GM10248 (cell line): ENCODE measurements around the gene PFKFB1.

Experiments used
- CTCF ChIA-PET: fragments of 300-600 bp; sonication (Branson Sonifier 250); formaldehyde crosslinking; extraction: SDS; loops from one replicate; lab custom pipeline; 2021; ENCODE audit warnings: antibody characterized with exemption; lab: Yijun Ruan, JAX
- POLR2A ChIA-PET: fragments of 350-650 bp; sonication (Branson Sonifier 250); formaldehyde crosslinking; extraction: SDS; loops from one replicate; lab custom pipeline; 2020; ENCODE audit warnings: antibody characterized with exemption; lab: Yijun Ruan, JAX
- DNase-seq: peaks from one replicate; pipeline ENCODE4 v3.0.0; 2012; ENCODE audit errors: extremely low spot score
- CTCF ChIP-seq: IDR thresholded peaks from 2 replicates; pipeline ENCODE4 v1.5.1; 2012; ENCODE audit warnings: mild to moderate bottlenecking, low read depth; ENCODE audit errors: extremely low read depth, missing control alignments, control extremely low read depth

Gene PFKFB1

GRCh38 chrX:54922547-54922946 lies 71.4 kb downstream of the PFKFB1 start:
- DNase-seq, result no peak
- POLR2A ChIA-PET, result interaction anchor here (1.2 kb wide), 1 partner anchor 77 kb away, joined by 6 read pairs; the partner anchor contains the start of gene APEX2

GRCh38 chrX:54921427-54922021 lies 72.5 kb downstream of the PFKFB1 start:
- no peak for TF ChIP-seq CTCF

More at GRCh38 chrX:54922547-54922946, 71.4 kb downstream of the PFKFB1 start:
- CTCF ChIA-PET, result no interaction called here
- no peak for TF ChIP-seq CTCF

GRCh38 chrX:54920610-54921426 lies 73.2 kb downstream of the PFKFB1 start, which contains the start of gene TRO:
Gene TRO (plus strand): TSS chrX:54920824. CDS start chrX:54922247, 1,423 bp downstream.
- POLR2A ChIA-PET, result interaction anchor here (0.6 to 1.2 kb wide), 2 partner anchors 18 to 79 kb away, joined by 3 to 6 read pairs; partner anchors contain the start of gene APEX2
- TF ChIP-seq CTCF, result no peak
- DNase-seq, result no peak
- CTCF ChIA-PET, result no interaction called here

More at GRCh38 chrX:54921427-54922021, 72.5 kb downstream of the PFKFB1 start:
- peak; percentile 65 for DNase-seq
- CTCF ChIA-PET, result no interaction called here
- POLR2A ChIA-PET, result interaction anchor here (0.6 to 1.2 kb wide), 2 partner anchors 19 to 78 kb away, joined by 3 to 6 read pairs; partner anchors contain the start of gene APEX2

GRCh38 chrX:54909941-54910340 lies 84.0 kb downstream of the PFKFB1 start:
- no peak for TF ChIP-seq CTCF
- POLR2A ChIA-PET, result no interaction called here
- CTCF ChIA-PET, result no interaction called here
- no peak for DNase-seq

- CTCF ChIA-PET, result no interaction called here
- POLR2A ChIA-PET, result no interaction called here
- no peak for DNase-seq
- no peak for TF ChIP-seq CTCF
Observed at GRCh38 chrX:54894159-54894558, 99.8 kb downstream of the PFKFB1 start.

GRCh38 chrX:54891573-54891972 lies 102.4 kb downstream of the PFKFB1 start:
- DNase-seq, result peak; percentile 20
- ChIA-PET POLR2A (no interaction called here), CTCF (interaction anchor here (0.7 to 3.0 kb wide), 9 partner anchors 8 to 1028 kb away, joined by 3 to 16 read pairs (median 3); no protein-coding TSS in a partner anchor)
- TF ChIP-seq CTCF, result peak; percentile 40
